ENCODE results near the gene ACCSL.

The ACCSL gene

GRCh38 chr11:44024977-44025376 is 22.8 kb upstream of the ACCSL start:
- H3K27me3 ChIP-seq (replicated peaks; ENCODE audit: control insufficient read depth, insufficient read depth, low read length): no peaks in the 10 kb centered on the region
- H3K36me3 ChIP-seq (ENCODE audit: control insufficient read depth, insufficient read depth, low read length): no peaks in the 10 kb centered on the region
- no peak for TF ChIP-seq CTCF (IDR thresholded peaks at IDR 0.05; ENCODE audit: insufficient read depth, low read length, poor library complexity, severe bottlenecking)
- no peak overlapping the region for H3K4me3 ChIP-seq (replicated peaks; ENCODE audit: low read depth, low read length)
- DNase-seq (ENCODE audit: extremely low read depth, insufficient read length): no peak

- DNase-seq (ENCODE audit: extremely low read depth, insufficient read length): no peak
- no peak for TF ChIP-seq CTCF (IDR thresholded peaks at IDR 0.05; ENCODE audit: insufficient read depth, low read length, poor library complexity, severe bottlenecking)
- no peaks in the 10 kb centered on the region for H3K36me3 ChIP-seq (ENCODE audit: control insufficient read depth, insufficient read depth, low read length)
- H3K27me3 ChIP-seq (replicated peaks; ENCODE audit: control insufficient read depth, insufficient read depth, low read length): no peaks in the 10 kb centered on the region
- H3K4me3 ChIP-seq (replicated peaks; ENCODE audit: low read depth, low read length): no peak overlapping the region
These were observed 22.1 kb upstream of the ACCSL start for GRCh38 chr11:44025727-44026126.

DNA sequence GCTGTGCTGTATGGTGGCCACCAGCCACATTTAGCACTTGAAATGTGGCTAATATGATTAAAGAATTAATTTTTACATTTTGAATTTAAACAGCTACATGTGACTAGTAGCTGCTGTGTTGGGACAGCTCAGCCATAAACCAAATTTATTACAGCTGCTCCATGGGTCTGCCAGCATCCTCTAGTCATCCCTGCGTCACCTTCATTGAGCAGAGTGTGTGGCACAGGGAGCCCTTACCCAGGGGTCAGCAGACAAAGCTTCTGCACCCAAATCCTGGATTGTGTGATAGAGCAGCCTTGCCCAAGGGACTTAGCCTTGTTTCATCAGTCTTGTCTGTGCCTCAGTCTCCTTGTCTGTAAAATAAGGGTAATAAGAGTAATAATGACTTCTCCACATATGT is 19.4 kb upstream of the ACCSL start:
- peaks cover 2% of the 10 kb centered on the region; the same call in 1 of the 2 replicates for H3K27me3 ChIP-seq (replicated peaks; ENCODE audit: control insufficient read depth, insufficient read depth, low read length)
- no peak for DNase-seq (ENCODE audit: extremely low read depth, insufficient read length)
- H3K36me3 ChIP-seq (ENCODE audit: control insufficient read depth, insufficient read depth, low read length): no peaks in the 10 kb centered on the region
- no peak overlapping the region for H3K4me3 ChIP-seq (replicated peaks; ENCODE audit: low read depth, low read length)
- TF ChIP-seq CTCF (IDR thresholded peaks at IDR 0.05; ENCODE audit: insufficient read depth, low read length, poor library complexity, severe bottlenecking): no peak

DNA sequence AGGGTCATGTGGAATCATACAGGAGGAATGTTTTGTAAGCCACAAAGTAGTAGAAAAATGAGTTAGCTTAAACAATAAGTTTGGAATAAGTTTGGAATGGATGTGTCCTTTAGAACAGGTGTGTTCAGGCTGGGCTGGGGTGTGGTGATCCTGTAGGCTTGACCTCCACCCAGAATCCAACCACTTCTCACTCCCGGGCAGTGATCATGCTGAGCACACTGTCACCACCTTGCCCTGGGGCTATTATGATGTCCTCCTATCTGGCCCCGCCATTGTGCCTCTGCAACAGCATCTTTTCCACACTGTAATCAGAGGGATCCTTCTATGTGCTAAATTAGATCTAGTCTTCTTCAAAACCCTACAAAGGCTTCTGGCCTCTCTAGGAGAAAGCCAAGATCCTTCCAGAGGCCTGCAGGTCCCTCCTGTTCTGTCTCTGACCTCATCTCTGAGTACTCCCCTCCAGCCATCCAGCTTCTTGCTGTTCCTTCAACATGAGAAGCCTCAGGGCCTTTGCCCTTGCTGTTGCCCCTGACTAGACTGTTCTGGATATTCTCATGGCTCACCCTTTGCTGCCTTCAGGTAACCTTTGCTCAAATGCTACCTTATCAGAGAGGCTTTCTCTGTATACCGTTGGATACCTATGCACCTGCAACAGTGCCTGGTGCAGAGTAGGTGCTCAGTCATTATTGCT is 18.8 kb upstream of the ACCSL start:
- no peak for TF ChIP-seq CTCF (IDR thresholded peaks at IDR 0.05; ENCODE audit: insufficient read depth, low read length, poor library complexity, severe bottlenecking)
- no peak for DNase-seq (ENCODE audit: extremely low read depth, insufficient read length)
- H3K36me3 ChIP-seq (ENCODE audit: control insufficient read depth, insufficient read depth, low read length): no peaks in the 10 kb centered on the region
- peaks cover 2% of the 10 kb centered on the region; the same call in 1 of the 2 replicates for H3K27me3 ChIP-seq (replicated peaks; ENCODE audit: control insufficient read depth, insufficient read depth, low read length)
- no peak overlapping the region for H3K4me3 ChIP-seq (replicated peaks; ENCODE audit: low read depth, low read length)

- no peak for TF ChIP-seq CTCF (IDR thresholded peaks at IDR 0.05; ENCODE audit: insufficient read depth, low read length, poor library complexity, severe bottlenecking)
- no peak overlapping the region for H3K4me3 ChIP-seq (replicated peaks; ENCODE audit: low read depth, low read length)
- no peak for DNase-seq (ENCODE audit: extremely low read depth, insufficient read length)
- H3K27me3 ChIP-seq (replicated peaks; ENCODE audit: control insufficient read depth, insufficient read depth, low read length): peaks cover 2% of the 10 kb centered on the region; the same call in 1 of the 2 replicates
- H3K36me3 ChIP-seq (ENCODE audit: control insufficient read depth, insufficient read depth, low read length): no peaks in the 10 kb centered on the region
These were observed 18.3 kb upstream of the ACCSL start for GRCh38 chr11:44029507-44029845.

All from GM06990 (cell line).